Astrocyte (in vitro differentiated cells and primary cell): ENCODE results near the gene SHFL. TPM values are rescaled to one million over a fixed set of nuclear protein-coding genes. Genes with fewer than 3 reads are reported as not detected.
A peak's percentile ranks its signal among the peaks of the same experiment; 100 is the strongest.

ENCODE experiments used
- DNase-seq: peaks from one replicate; pipeline ENCODE4 v3.0.0-alpha.2; 2010; ENCODE audit warnings: low read depth
- FAIRE-seq: peaks from 2 replicates; lab custom pipeline; 2011; peaks lifted over from hg19 to GRCh38; lab: Jason Lieb, UNC
- H2AFZ ChIP-seq: 2 replicates; pipeline ENCODE4 v1.6.0; 2012; ENCODE audit warnings: low read depth, low read length, inconsistent platforms
- H3K27ac ChIP-seq: 2 replicates; pipeline ENCODE4 v1.5.1; 2011; ENCODE audit warnings: low read depth, low read length, inconsistent platforms
- H3K27me3 ChIP-seq: 2 replicates; pipeline ENCODE4 v1.6.0; 2011; ENCODE audit warnings: low read length, inconsistent platforms; ENCODE audit not compliant: insufficient read depth
- H3K36me3 ChIP-seq: 2 replicates; pipeline ENCODE4 v1.5.1; 2011; ENCODE audit warnings: low read length, inconsistent platforms; ENCODE audit not compliant: insufficient read depth
- H3K4me1 ChIP-seq: 2 replicates; pipeline ENCODE4 v1.5.1; 2011; ENCODE audit warnings: low read length, inconsistent platforms; ENCODE audit not compliant: insufficient read depth
- H3K4me2 ChIP-seq: 2 replicates; pipeline ENCODE4 v1.6.0; 2012; ENCODE audit warnings: low read length, inconsistent platforms
- H3K4me3 ChIP-seq: 2 replicates; pipeline ENCODE4 v1.5.1; 2011; ENCODE audit warnings: low read depth, mild to moderate bottlenecking, low read length, inconsistent platforms; ENCODE audit not compliant: insufficient read depth
- H3K79me2 ChIP-seq: 2 replicates; pipeline ENCODE4 v1.6.0; 2012; ENCODE audit warnings: mild to moderate bottlenecking, low read length, inconsistent platforms; ENCODE audit not compliant: insufficient read depth
- H3K9ac ChIP-seq: 2 replicates; pipeline ENCODE4 v1.6.0; 2012; ENCODE audit warnings: mild to moderate bottlenecking, low read length, inconsistent platforms
- H3K9me3 ChIP-seq: 2 replicates; pipeline ENCODE4 v1.5.1; 2012; ENCODE audit warnings: low read depth, mild to moderate bottlenecking, low read length, inconsistent platforms; ENCODE audit not compliant: insufficient read depth
- H4K20me1 ChIP-seq: 2 replicates; pipeline ENCODE4 v1.6.0; 2012; ENCODE audit warnings: low read length, inconsistent platforms; ENCODE audit not compliant: insufficient read depth
- H3K27ac Mint-ChIP-seq: one replicate; pipeline ENCODE4 v1.8.0; 2021; ENCODE audit warnings: mild to moderate bottlenecking, mixed read lengths; ENCODE audit not compliant: unreplicated experiment
- H3K27me3 Mint-ChIP-seq: one replicate; pipeline ENCODE4 v1.8.0; 2021; ENCODE audit warnings: low read depth, mixed read lengths; ENCODE audit not compliant: unreplicated experiment
- H3K36me3 Mint-ChIP-seq: one replicate; pipeline ENCODE4 v1.8.0; 2021; ENCODE audit warnings: low read depth, mixed read lengths; ENCODE audit not compliant: unreplicated experiment
- H3K4me1 Mint-ChIP-seq: one replicate; pipeline ENCODE4 v1.8.0; 2021; ENCODE audit warnings: low read depth, mixed read lengths; ENCODE audit not compliant: unreplicated experiment
- H3K4me3 Mint-ChIP-seq: one replicate; pipeline ENCODE4 v1.8.0; 2021; ENCODE audit warnings: mild to moderate bottlenecking, moderate library complexity, mixed read lengths; ENCODE audit not compliant: unreplicated experiment
- H3K9me3 Mint-ChIP-seq: one replicate; pipeline ENCODE4 v1.8.0; 2021; ENCODE audit warnings: mild to moderate bottlenecking, mixed read lengths; ENCODE audit not compliant: unreplicated experiment
- EZH2 ChIP-seq: IDR thresholded peaks from 2 replicates; pipeline ENCODE4 v1.6.1; 2012; ENCODE audit warnings: mild to moderate bottlenecking, low read length, inconsistent platforms; ENCODE audit not compliant: insufficient read depth
- total RNA-seq: library from RNA; stranded (reverse); gene quantifications from 2 replicates; pipeline ENCODE4 v1.2.1, GENCODE V29; 2021
- TF ChIP-seq, protein P1 (sequence below): IDR thresholded peaks from 2 replicates; pipeline ENCODE4 v1.5.1; 2011; ENCODE audit warnings: low read depth, mild to moderate bottlenecking, inconsistent platforms, low read length, moderate library complexity; ENCODE audit not compliant: insufficient read depth

SHFL gene
- total RNA-seq, 1 donor from 2014 or later, result 73.5 TPM

GRCh38 chr19:10069046-10069445 is 17.1 kb upstream of the SHFL start:
- Mint-ChIP-seq H3K4me3 (no peak overlapping the region), H3K36me3 (no peaks in the 10 kb centered on the region), H3K9me3 (peaks cover 12% of the 10 kb centered on the region), H3K27ac (no peak overlapping the region), H3K4me1 (no peaks in the 10 kb centered on the region), H3K27me3 (peaks cover 65% of the 10 kb centered on the region)
- DNase-seq (no peak), FAIRE-seq (no peak)
- no peaks in the 10 kb centered on the region for H3K4me1 ChIP-seq
- H3K27ac ChIP-seq, result no peak overlapping the region
- H3K4me2 ChIP-seq, result no peak overlapping the region
- H2AFZ ChIP-seq, result no peak overlapping the region
- TF ChIP-seq EZH2, result no peak
- TF ChIP-seq, protein P1, sequence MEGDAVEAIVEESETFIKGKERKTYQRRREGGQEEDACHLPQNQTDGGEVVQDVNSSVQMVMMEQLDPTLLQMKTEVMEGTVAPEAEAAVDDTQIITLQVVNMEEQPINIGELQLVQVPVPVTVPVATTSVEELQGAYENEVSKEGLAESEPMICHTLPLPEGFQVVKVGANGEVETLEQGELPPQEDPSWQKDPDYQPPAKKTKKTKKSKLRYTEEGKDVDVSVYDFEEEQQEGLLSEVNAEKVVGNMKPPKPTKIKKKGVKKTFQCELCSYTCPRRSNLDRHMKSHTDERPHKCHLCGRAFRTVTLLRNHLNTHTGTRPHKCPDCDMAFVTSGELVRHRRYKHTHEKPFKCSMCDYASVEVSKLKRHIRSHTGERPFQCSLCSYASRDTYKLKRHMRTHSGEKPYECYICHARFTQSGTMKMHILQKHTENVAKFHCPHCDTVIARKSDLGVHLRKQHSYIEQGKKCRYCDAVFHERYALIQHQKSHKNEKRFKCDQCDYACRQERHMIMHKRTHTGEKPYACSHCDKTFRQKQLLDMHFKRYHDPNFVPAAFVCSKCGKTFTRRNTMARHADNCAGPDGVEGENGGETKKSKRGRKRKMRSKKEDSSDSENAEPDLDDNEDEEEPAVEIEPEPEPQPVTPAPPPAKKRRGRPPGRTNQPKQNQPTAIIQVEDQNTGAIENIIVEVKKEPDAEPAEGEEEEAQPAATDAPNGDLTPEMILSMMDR, result no peak
- H3K9me3 ChIP-seq, result no peaks in the 10 kb centered on the region
- H3K36me3 ChIP-seq, result no peaks in the 10 kb centered on the region
- H3K27me3 ChIP-seq, result peaks cover 6% of the 10 kb centered on the region
- no peaks in the 10 kb centered on the region for H4K20me1 ChIP-seq
- H3K9ac ChIP-seq, result no peak overlapping the region
- no peak overlapping the region for H3K4me3 ChIP-seq
- no peaks in the 10 kb centered on the region for H3K79me2 ChIP-seq

DNA sequence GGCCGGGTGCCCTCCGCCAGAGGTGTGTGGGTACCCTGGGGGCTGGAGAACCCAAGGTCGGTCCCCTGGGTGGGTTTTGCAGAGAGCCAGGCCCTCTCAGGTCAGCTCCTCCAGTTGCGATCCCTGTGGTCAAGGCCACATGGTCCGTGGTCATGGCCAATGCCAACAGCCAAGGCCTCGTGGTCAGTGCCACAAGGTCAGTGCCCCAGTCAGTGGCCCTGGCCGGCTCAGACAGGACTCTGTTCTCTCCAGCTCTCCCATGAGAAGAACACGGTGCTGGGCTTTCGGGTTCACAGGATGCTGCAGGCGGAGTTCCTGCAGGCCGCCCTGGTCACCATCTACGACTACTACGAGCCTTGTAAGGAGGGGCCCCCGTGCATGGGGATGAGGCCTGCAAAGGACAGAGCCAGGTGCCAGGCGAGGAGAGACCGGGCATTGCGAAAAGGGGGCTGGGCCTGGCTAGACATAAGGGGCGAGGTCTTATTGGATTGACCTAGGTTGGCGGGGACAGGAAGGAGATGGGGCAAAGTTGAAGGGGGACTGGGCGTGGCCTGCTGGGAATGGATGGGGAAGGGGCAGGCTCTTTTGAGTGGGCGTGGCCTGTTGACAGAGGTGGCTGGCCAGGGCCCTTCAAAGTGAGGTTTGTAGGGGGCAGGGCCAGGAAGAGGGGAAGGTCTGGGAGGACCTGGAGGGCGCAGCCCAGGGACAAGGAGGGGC is 15.2 kb upstream of the SHFL start:
- no peaks in the 10 kb centered on the region for H4K20me1 ChIP-seq
- Mint-ChIP-seq H3K4me1 (no peaks in the 10 kb centered on the region), H3K27ac (no peak overlapping the region), H3K27me3 (peaks cover 53% of the 10 kb centered on the region), H3K4me3 (no peak overlapping the region), H3K9me3 (peaks cover 7% of the 10 kb centered on the region), H3K36me3 (no peaks in the 10 kb centered on the region)
- H3K36me3 ChIP-seq, result no peaks in the 10 kb centered on the region
- H3K9ac ChIP-seq, result no peak overlapping the region
- H3K9me3 ChIP-seq, result no peaks in the 10 kb centered on the region
- H3K4me3 ChIP-seq, result no peak overlapping the region
- H3K27ac ChIP-seq, result no peak overlapping the region
- H3K4me2 ChIP-seq, result no peak overlapping the region
- H2AFZ ChIP-seq, result no peak overlapping the region
- no peak for DNase-seq
- no peaks in the 10 kb centered on the region for H3K79me2 ChIP-seq
- no peaks in the 10 kb centered on the region for H3K4me1 ChIP-seq
- FAIRE-seq, result no peak
- TF ChIP-seq, protein P1, result no peak
- TF ChIP-seq EZH2, result no peak
- H3K27me3 ChIP-seq, result peaks cover 5% of the 10 kb centered on the region

DNA sequence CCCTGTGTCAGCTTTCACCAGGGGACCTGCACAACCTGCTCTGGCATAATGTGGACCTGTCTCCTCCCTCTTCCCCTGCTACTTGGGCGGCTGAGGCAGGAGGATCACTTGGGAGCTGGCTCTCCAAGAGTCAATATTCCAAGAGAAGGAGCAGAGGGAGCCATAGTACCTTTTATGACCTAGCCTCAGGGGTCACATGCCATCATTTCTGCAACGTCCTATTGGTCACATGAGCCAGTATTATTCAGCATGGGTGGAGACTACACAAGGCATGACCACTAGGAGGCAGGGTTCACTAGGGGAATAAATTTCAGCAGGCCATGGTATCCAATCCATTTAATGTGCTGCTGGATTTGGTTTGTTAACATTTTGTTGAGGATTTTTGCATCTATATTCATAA is 12.0 kb upstream of the SHFL start:
- Mint-ChIP-seq H3K4me3 (no peak overlapping the region), H3K4me1 (no peaks in the 10 kb centered on the region), H3K27ac (no peak overlapping the region), H3K36me3 (no peaks in the 10 kb centered on the region), H3K9me3 (peaks cover 2% of the 10 kb centered on the region), H3K27me3 (peaks cover 49% of the 10 kb centered on the region)
- DNase-seq (no peak), FAIRE-seq (no peak)
- no peak overlapping the region for H2AFZ ChIP-seq
- H3K27ac ChIP-seq, result no peak overlapping the region
- no peaks in the 10 kb centered on the region for H3K9me3 ChIP-seq
- no peaks in the 10 kb centered on the region for H3K36me3 ChIP-seq
- H3K4me1 ChIP-seq, result no peaks in the 10 kb centered on the region
- no peak overlapping the region for H3K9ac ChIP-seq
- H3K4me2 ChIP-seq, result no peak overlapping the region
- no peaks in the 10 kb centered on the region for H3K79me2 ChIP-seq
- peaks cover 5% of the 10 kb centered on the region for H3K27me3 ChIP-seq
- no peaks in the 10 kb centered on the region for H4K20me1 ChIP-seq
- no peak overlapping the region for H3K4me3 ChIP-seq
- TF ChIP-seq EZH2, result no peak
- TF ChIP-seq, protein P1, result peak; percentile 29
